Mammary epithelial cell (primary cell): ENCODE results near the gene MYL9.

Source experiments
- CTCF ChIP-seq, 2 donors: IDR thresholded peaks in 1 of 2; conservative IDR thresholded peaks in 1 of 2; 2 replicates each; pipeline ENCODE4 v1.5.1; 2011 to 2012; ENCODE audit warnings: inconsistent platforms in 2 of 2, low read length in 2 of 2, mild to moderate bottlenecking in 2 of 2, control low read depth in 1 of 2, low read depth in 1 of 2; ENCODE audit not compliant: insufficient read depth in 1 of 2; ENCODE audit errors: extremely low read depth in 1 of 2
- EZH2 ChIP-seq: IDR thresholded peaks from 2 replicates; pipeline ENCODE4 v1.6.1; 2012; ENCODE audit warnings: low read length, inconsistent platforms, borderline replicate concordance

- TF ChIP-seq EZH2, result no peak
- TF ChIP-seq CTCF (conservative IDR thresholded peaks at IDR 0.05 in 1 of 2, IDR thresholded peaks at IDR 0.05 in 1 of 2; ENCODE audit: extremely low read depth in 1 of 2, insufficient read depth in 1 of 2, low read depth in 1 of 2, low read length in 2 of 2), result no peak
These were observed 44.2 kb downstream of the MYL9 start for GRCh38 chr20:36585410-36586125.
